Pons (tissue), 1 donor: ENCODE results near the gene TRMT44.
A peak's percentile ranks its signal among the peaks of the same experiment; 100 is the strongest.
"Not testable (repeated sequence)": the region's sequence is repeated elsewhere in the genome, so short reads cannot be mapped to it uniquely, and the experiment has no call there.

ENCODE experiments used
- DNase-seq: peaks from one replicate; pipeline ENCODE4 v3.0.0-alpha.2; 2016; ENCODE audit warnings: low spot score

The TRMT44 gene

GRCh38 chr4:8406887-8407286, 33.7 kb upstream of the TRMT44 start:
- DNase-seq = not testable (repeated sequence)

DNA sequence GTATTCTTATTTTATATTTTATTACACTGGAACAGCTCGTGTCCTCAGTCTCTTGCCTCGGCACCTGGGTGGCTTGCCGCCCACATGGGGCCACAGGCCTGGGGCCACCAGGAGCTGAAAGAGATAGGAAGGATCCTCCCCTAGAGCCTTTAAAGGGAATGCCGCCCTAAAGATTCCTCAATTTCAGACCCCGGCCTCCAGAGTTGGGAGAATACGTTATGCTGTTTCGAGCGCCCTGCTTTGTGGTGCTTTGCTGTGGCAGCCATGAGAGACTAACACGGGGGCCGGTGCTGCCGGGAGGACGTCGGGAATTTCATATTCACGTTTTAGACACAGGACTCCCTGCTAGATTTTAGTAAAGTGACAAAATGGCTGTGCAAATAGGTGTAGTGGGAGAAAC, 33.3 kb upstream of the TRMT44 start:
- no peak for DNase-seq

GRCh38 chr4:8407756-8408155, 32.8 kb upstream of the TRMT44 start:
- no peak for DNase-seq

DNA sequence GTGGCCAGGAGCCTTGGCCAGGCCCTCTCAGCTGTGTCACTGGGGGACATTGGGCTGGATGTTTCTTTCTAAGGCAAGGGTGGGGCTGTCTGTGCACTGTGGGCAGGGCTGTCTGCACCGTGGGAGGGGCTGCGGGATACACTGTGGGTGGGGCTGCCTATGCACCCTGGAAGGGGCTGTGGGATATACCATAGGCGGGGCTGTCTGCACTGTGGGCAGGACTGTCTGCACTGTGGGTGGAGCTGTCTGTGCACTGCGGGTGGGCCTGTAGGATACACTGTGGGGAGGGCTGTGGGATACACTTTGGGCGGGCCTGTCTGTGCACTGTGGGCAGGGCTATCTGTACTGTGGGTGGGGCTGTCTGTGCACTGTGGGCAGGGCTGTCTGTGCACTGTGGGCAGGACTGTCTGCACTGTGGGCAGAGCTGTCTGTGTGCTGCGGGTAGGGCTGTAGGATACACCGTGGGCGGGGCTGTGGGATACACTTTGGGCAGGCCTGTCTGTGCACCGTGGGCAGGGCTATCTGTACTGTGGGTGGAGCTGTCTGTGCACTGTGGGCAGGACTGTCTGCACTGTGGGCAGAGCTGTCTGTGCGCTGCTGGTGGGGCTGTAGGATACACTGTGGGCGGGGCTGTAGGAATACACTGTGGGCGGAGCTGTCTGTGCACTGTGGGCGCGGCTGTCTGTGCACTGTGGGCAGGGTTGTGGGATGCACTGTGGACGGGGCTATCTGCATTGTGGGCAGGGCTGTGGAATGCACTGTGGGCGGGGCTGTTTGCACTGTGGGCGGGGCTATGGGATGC, 31.1 kb upstream of the TRMT44 start:
- no peak for DNase-seq

DNA sequence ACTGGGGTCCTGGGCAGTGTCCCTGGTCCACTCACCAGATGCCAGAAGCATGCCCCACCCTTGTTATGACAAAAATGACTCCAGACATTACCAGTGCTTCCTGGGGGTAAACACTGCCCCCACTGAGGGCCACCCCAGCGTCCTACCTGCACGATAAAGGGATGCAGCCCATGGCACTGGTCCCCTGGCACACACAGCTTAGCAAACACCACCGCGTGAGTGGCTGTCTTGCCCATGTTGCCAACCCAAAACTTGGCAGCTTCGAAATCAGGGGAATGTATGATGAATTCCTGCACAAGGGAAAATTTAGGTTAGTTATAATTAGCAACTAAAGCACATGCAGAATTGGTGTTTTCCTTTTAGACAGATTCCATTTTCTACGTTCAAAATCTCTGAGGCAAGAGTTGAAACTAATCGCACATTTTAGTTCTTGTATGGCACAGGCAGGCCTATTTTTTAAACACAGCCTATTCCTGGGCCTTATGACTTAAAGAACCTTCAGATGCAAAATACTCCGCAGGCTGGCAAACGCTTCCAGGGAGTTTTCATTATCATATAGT, 30.4 kb upstream of the TRMT44 start:
- DNase-seq = no peak

DNA sequence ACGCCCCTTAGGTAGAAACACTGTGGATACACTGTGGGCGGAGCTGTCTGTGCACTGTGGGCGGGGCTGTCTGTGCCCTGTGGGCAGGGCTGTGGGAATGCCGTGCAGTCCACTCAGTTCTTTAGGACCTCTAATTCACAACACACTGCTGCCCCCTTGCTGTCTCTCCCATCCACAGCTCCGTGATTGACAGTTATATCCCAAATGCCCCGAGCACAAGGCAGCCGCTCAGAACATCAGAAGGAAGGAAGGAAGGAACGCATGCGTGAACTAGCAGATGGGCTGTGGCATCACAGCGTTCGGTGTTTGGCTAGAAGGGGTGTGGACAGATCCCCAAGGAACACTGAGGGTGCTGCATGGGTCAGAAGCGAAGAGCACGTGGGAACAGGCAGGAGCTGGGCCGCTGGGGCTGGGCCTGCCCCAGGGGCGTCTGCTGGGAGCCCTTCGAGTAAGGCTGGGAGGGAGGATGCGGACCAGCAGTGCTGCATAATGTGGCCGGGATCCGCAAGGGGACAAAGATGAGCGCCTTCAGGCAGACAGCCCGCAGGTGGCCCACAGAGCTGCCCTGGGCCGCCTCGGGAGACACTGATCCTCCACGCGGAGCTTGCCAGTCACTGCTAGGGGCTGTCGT, 29.8 kb upstream of the TRMT44 start:
- DNase-seq = no peak

- DNase-seq = no peak
These were observed 29.0 kb upstream of the TRMT44 start for GRCh38 chr4:8411351-8412180.

DNA sequence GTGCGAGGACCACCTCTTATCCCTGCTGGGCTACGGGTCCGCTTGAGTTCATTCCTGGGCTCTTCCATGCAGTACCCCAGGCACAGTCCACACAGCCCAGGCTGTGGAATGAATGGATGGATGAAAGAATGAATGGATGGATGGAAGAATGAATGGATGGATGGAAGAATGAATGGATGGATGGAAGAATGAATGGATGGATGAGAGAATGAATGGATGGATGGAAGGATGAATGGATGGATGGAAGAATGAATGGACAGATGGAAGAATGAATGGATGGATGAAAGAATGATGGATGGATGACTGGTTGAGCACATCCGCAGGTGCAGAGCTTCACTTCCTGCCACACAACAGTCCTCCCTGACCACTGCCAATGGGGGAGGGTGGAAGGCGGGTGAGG, 28.3 kb upstream of the TRMT44 start:
- no peak for DNase-seq

GRCh38 chr4:8414377-8414776, 26.2 kb upstream of the TRMT44 start:
- DNase-seq = no peak

- DNase-seq = no peak
These were observed 23.4 kb upstream of the TRMT44 start for GRCh38 chr4:8417071-8417614.

DNA sequence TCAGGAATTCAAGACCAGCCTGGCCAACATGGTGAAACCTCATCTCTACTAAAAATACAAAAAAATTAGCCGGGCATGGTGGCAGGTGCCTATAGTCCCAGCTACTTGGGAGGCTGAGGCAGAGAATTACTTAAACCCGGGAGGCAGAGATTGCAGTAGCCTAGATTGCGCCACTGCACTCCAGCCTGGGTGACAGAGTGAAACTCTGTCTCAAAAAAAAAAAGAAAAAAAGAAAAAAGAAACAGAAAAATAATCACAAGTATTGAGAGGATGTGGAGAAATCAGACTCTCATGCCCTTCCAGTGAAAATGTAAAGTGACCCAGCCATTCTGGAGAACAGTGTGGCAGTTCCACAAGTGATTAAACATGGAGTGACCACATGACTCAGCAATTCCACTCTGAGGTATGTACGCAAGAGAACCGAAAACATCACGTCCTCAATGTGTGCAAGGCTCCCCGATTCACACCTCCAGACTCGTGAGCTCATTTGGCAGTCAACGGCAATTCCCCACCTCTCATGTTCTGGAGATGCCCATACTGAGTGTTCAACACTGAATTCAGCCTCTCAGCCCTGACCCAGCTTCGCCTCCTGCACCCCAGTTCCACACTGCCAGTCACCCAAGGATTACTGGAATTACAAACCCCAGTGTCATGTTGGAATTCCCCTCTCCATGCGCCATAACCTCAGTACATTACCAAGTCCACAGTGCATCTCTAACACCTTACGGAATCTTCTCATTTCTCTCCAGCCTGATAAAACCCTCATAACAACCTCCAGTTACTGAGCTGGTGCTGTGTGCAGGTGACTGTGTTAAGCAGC, 21.1 kb upstream of the TRMT44 start:
- DNase-seq = no peak

- DNase-seq = not testable (repeated sequence)
These were observed 20.4 kb upstream of the TRMT44 start for GRCh38 chr4:8420151-8420550.

GRCh38 chr4:8422327-8422726, 18.2 kb upstream of the TRMT44 start:
- DNase-seq = no peak

GRCh38 chr4:8422786-8423185, 17.8 kb upstream of the TRMT44 start:
- no peak for DNase-seq

DNA sequence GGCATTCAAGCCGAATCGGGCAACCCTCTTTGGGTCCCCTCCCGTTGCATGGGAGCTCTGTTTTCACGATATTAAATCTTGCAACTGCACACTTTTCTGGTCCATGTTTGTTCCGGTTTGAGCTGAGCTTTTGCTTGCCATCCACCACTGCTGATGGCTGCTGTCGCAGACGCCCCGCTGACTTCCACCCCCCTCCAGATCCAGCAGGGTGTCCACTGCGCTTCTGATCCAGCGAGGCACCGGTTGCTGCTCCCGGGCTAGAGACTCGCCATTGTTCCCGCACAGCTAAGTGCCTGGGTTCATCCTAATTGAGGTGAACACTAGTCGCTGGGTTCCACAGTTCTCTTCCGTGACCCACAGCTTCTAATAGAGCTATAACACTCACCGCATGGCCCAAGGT, 13.3 kb upstream of the TRMT44 start:
- no peak for DNase-seq

GRCh38 chr4:8427761-8428287, 12.8 kb upstream of the TRMT44 start:
- peak; percentile 55 for DNase-seq

DNA sequence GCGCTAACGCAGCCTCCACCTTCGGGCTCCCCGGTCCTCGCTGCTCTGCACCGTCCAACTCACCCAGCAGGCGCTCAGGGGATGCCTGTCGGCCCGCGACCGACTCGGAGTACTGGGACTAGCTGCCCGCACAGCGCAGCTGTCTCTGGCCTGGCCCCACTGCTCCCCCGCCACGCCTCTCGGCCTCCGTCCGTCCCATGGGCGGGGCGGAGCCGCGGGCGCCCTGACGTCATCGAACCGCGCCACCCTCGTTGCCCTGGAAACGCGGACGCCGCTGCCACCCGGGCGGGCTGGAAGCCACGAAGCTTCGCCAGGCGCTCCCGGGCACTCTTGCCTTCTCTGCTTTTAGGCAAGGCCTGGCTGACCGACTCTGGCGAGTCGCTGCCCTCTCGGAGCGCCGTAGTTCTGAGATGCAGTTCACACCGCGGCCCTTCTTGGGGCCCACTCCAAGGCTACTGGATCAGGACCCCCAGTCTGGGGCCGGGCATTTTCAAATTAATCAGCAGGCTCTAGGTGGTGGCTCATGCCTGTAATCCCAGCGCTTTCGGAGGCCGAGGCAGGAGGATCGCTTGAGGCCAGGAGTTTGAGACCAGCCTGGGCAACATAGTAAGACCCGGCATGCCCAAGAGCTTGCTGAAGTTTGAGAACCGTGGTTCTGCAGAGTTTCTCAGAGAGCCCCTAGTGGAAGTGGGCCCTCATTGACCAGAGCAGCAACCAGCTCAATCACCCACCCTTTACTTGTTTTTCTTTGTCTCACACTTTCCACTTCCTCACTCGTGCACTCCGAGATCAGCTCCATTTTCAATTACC, 12.1 kb upstream of the TRMT44 start:
- peak; percentile 72 for DNase-seq

DNA sequence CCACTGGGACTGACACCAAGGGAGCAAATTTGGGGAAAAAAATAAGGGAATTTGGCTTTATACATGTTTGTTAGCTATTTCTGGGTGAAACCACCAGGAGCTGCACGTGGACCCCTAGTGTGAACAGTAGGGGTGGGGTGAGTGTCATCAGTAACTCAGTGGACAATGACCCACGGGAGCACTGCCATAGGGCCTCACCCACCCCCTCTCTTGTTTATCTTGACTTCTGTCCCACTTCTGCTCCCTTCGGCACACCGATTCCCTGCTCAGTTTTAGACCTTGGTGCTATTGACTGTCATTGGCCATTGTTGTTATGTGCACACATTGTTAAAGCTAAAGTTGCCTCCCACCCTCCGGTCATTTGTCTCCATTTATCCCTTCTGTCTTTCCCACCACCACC, 9.0 kb upstream of the TRMT44 start:
- DNase-seq = no peak

- DNase-seq = no peak
These were observed 7.4 kb upstream of the TRMT44 start for GRCh38 chr4:8433136-8433535.
